ENCODE measurements around the gene PARVA. TPM values are rescaled to one million over a fixed set of nuclear protein-coding genes. Genes with fewer than 3 reads are reported as not detected.

Gene PARVA
- total RNA-seq, 1 donor from 2014 or later: 45.9 TPM

DNA sequence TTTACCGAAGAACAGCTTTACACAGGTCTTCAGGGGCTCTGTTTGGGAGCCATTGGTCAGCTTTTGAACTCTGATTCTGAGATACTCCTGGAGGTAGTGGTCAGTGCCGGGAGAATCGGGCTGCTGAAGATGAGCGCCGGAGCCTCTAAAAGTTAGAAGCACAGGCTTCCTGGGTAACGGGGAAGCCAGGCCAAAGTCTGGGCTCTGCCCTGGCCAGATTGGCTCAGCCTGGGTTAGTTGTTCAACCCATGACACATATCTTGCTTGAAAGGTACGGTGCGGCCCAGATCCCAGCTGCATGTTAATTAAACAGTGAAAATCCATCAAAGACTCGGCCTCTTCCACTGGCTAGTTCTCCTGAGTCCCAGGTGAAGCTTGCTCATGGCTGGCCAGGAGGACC is 18.0 kb downstream of the PARVA start:
- Histone ChIP-seq H3K27me3 (ENCODE audit: control insufficient read depth, insufficient read depth, low read length) (no peaks in the 10 kb centered on the region), H3K36me3 (ENCODE audit: control insufficient read depth, insufficient read depth, low read length) (no peaks in the 10 kb centered on the region), H3K4me3 (ENCODE audit: low read depth, low read length) (no peak overlapping the region)
- TF ChIP-seq, protein P1, sequence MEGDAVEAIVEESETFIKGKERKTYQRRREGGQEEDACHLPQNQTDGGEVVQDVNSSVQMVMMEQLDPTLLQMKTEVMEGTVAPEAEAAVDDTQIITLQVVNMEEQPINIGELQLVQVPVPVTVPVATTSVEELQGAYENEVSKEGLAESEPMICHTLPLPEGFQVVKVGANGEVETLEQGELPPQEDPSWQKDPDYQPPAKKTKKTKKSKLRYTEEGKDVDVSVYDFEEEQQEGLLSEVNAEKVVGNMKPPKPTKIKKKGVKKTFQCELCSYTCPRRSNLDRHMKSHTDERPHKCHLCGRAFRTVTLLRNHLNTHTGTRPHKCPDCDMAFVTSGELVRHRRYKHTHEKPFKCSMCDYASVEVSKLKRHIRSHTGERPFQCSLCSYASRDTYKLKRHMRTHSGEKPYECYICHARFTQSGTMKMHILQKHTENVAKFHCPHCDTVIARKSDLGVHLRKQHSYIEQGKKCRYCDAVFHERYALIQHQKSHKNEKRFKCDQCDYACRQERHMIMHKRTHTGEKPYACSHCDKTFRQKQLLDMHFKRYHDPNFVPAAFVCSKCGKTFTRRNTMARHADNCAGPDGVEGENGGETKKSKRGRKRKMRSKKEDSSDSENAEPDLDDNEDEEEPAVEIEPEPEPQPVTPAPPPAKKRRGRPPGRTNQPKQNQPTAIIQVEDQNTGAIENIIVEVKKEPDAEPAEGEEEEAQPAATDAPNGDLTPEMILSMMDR (IDR thresholded peaks at IDR 0.05; ENCODE audit: insufficient read depth, low read length, poor library complexity, severe bottlenecking): no peak
- DNase-seq (ENCODE audit: low read depth): no peak

DNA sequence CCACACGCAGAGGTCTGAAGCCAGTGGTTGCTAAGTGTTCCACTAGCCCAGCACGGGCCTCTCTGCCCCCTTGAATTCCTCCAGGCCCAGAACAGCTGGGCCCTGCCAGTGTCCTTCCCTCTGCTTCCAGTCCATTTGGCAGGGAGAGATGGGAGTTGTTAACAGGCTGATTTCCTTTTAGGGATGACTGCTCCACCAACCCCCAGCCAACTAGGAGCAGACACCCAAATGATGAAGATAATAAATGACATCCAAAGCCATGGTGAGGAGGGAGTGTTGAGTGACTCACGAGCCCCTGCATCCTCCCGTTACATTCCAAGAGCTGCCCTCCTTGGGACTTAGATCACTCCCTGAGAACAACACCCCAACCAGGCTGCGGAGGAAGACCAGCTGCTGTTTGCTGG is 20.6 kb downstream of the PARVA start:
- no peaks in the 10 kb centered on the region for H3K36me3 ChIP-seq (ENCODE audit: control insufficient read depth, insufficient read depth, low read length)
- H3K4me3 ChIP-seq (ENCODE audit: low read depth, low read length): no peak overlapping the region
- TF ChIP-seq, protein P1 (IDR thresholded peaks at IDR 0.05; ENCODE audit: insufficient read depth, low read length, poor library complexity, severe bottlenecking): no peak
- H3K27me3 ChIP-seq (ENCODE audit: control insufficient read depth, insufficient read depth, low read length): no peaks in the 10 kb centered on the region
- DNase-seq (ENCODE audit: low read depth): peak; percentile 88

DNA sequence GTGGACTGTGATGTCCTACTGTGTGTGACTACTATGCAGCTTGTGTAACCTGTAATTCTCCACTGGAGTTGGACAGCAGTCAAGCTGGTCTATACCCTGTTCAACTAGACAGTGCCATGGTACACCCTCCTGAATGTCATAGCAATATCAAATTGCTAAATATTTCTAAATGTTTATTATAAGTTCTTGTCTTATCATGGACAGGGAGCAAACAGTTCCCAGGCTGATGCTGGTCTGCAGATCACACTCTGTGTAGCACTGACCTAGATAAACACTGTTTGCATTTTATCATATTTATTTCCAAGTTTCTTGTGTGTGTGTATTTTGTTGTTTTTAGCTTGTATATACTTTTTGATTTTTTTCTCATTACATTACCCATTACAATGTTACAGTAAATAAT is 22.0 kb downstream of the PARVA start:
- Histone ChIP-seq H3K36me3 (ENCODE audit: control insufficient read depth, insufficient read depth, low read length) (no peaks in the 10 kb centered on the region), H3K4me3 (ENCODE audit: low read depth, low read length) (no peak overlapping the region), H3K27me3 (ENCODE audit: control insufficient read depth, insufficient read depth, low read length) (no peaks in the 10 kb centered on the region)
- TF ChIP-seq, protein P1 (IDR thresholded peaks at IDR 0.05; ENCODE audit: insufficient read depth, low read length, poor library complexity, severe bottlenecking): no peak
- DNase-seq (ENCODE audit: low read depth): no peak

DNA sequence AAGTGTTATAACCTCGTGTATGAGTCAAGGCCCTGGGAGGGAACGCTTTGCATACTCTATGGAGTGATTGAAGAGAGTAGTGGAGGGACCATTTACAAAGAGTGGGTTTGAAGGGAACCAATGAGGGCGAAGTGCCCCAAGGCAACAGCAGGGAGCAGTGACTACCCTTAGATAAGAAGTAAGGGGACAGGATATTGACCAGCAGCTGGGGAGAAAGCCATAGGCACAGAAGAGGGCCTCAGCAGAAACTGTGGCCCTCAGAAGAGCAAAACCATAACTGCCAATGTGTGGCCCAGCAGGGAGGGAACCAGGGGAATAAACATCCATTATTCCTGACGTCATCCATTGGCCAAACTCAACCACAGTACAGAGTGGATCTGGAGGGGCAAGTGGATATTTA is 24.7 kb downstream of the PARVA start:
- Histone ChIP-seq H3K27me3 (ENCODE audit: control insufficient read depth, insufficient read depth, low read length) (no peaks in the 10 kb centered on the region), H3K36me3 (ENCODE audit: control insufficient read depth, insufficient read depth, low read length) (no peaks in the 10 kb centered on the region), H3K4me3 (ENCODE audit: low read depth, low read length) (no peak overlapping the region)
- DNase-seq (ENCODE audit: low read depth): no peak
- TF ChIP-seq, protein P1 (IDR thresholded peaks at IDR 0.05; ENCODE audit: insufficient read depth, low read length, poor library complexity, severe bottlenecking): no peak

DNA sequence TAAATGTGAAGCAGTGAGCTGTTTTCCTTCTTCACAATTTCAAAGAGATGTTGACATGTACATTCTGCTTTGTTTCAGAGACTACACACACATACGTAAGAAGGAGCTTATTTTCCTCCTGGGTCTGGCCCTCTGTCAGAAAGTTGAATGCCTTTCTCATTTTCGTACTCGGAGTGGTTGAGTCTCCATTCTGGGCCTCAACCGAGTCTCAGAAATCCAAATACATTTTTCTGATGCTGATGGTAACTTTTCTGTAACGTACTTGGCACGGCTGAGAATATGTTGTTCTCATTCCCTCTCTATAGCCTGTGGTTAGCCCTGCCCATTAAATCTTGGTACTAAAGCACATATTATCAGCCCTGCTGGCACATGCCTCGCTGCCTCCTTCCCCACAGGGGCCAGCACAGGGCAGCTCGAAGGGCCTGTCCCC is 25.3 kb downstream of the PARVA start:
- Histone ChIP-seq H3K36me3 (ENCODE audit: control insufficient read depth, insufficient read depth, low read length) (no peaks in the 10 kb centered on the region), H3K27me3 (ENCODE audit: control insufficient read depth, insufficient read depth, low read length) (no peaks in the 10 kb centered on the region), H3K4me3 (ENCODE audit: low read depth, low read length) (no peak overlapping the region)
- no peak for DNase-seq (ENCODE audit: low read depth)
- TF ChIP-seq, protein P1 (IDR thresholded peaks at IDR 0.05; ENCODE audit: insufficient read depth, low read length, poor library complexity, severe bottlenecking): no peak
